Measurements from ENCODE around the gene KDM2B. TPM values are rescaled to one million over a fixed set of nuclear protein-coding genes. Genes with fewer than 3 reads are reported as not detected.

The KDM2B gene
- total and polyA plus RNA-seq, 2 experiments from 2014 or later, result 13.6 to 22.7 TPM

DNA sequence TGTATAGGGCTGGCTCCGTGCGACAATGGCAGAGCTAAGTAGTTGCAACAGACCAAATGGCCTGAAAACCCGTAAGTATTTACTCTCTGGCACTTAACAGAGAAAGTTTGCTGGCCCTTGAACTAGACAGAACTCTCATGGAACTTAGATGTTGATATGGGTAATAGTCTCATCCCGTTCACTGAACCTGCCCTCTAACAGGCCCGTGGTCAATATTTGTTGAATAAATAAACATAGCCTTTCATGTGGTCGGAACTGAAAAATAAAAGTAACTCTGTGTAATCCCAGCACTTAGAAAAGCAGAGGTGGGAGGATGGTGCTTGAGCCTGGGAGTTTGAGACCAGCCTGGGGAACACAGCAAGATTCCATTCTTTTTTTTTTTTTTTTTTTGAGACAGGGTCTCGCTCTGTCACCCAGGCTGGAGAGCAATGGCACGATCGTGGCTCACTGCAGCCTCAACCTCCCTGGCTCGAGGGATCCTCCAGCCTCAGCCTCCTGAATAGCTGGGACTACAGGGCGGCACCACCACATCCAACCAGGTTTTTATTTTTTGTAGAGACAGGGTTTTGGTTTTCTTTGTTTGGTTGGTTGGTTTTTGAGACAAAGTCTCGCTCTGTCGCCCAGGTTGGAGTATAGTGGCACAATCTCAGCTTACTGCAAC lies 29.7 kb downstream of the KDM2B start:
- TF ChIP-seq EZH2phosphoT487 (IDR thresholded peaks at IDR 0.05; ENCODE audit: low read depth, severe bottlenecking, unreplicated experiment) (no peak), EZH2 (IDR thresholded peaks at IDR 0.05; ENCODE audit: borderline replicate concordance) (no peak)
- TF ChIP-seq, protein P1, sequence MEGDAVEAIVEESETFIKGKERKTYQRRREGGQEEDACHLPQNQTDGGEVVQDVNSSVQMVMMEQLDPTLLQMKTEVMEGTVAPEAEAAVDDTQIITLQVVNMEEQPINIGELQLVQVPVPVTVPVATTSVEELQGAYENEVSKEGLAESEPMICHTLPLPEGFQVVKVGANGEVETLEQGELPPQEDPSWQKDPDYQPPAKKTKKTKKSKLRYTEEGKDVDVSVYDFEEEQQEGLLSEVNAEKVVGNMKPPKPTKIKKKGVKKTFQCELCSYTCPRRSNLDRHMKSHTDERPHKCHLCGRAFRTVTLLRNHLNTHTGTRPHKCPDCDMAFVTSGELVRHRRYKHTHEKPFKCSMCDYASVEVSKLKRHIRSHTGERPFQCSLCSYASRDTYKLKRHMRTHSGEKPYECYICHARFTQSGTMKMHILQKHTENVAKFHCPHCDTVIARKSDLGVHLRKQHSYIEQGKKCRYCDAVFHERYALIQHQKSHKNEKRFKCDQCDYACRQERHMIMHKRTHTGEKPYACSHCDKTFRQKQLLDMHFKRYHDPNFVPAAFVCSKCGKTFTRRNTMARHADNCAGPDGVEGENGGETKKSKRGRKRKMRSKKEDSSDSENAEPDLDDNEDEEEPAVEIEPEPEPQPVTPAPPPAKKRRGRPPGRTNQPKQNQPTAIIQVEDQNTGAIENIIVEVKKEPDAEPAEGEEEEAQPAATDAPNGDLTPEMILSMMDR (IDR thresholded peaks at IDR 0.05; ENCODE audit: poor library complexity), result no peak
- Histone ChIP-seq H3K9me3 (ENCODE audit: low read depth) (no peaks in the 10 kb centered on the region), H2AFZ (no peak overlapping the region), H3K4me2 (no peak overlapping the region), H3K27ac (no peak overlapping the region), H3K79me2 (no peaks in the 10 kb centered on the region), H4K20me1 (ENCODE audit: insufficient read depth, poor library complexity, severe bottlenecking) (no peaks in the 10 kb centered on the region), H3K4me1 (ENCODE audit: insufficient read depth) (no peaks in the 10 kb centered on the region), H3K9me2 (replicated peaks; ENCODE audit: insufficient read depth) (no peaks in the 10 kb centered on the region), H3K4me3 (no peak overlapping the region), H3K36me3 (replicated peaks; ENCODE audit: insufficient read depth, low read depth) (no peaks in the 10 kb centered on the region), H3K27me3 (no peaks in the 10 kb centered on the region)
- no peak for DNase-seq (ENCODE audit: low spot score)
- 74% methylated on average over 13 of the region's 13 CpGs for WGBS (ENCODE audit: low lambda C conversion rate, missing lambda C conversion rate)

DNA sequence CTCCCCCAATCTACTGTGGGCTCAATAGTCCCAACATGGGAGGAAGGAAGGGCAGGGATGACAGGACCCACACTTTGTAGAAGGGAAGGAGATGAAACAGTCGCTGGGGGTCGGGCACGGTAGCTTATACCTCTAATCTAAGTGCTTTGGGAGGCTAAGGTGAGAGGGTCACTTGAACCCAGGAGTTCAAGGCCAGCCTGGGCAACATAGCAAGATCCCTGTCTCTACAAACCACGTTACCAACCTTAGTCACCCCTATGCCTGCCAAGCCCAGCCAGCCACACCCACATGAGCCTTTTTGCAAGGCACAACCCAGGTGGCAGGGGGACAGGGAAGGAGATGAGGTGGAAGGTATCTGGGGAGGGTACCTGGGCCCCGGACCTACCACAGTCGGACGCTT lies 31.7 kb downstream of the KDM2B start:
- H3K27me3 ChIP-seq, result no peaks in the 10 kb centered on the region
- no peak overlapping the region for H3K27ac ChIP-seq
- no peaks in the 10 kb centered on the region for H3K79me2 ChIP-seq
- H3K9me2 ChIP-seq (replicated peaks; ENCODE audit: insufficient read depth), result no peaks in the 10 kb centered on the region
- no peak for DNase-seq (ENCODE audit: low spot score)
- no peak overlapping the region for H3K4me2 ChIP-seq
- no peak for TF ChIP-seq EZH2phosphoT487 (IDR thresholded peaks at IDR 0.05; ENCODE audit: low read depth, severe bottlenecking, unreplicated experiment)
- TF ChIP-seq EZH2 (IDR thresholded peaks at IDR 0.05; ENCODE audit: borderline replicate concordance), result no peak
- TF ChIP-seq, protein P1 (IDR thresholded peaks at IDR 0.05; ENCODE audit: poor library complexity), result no peak
- no peak overlapping the region for H3K4me3 ChIP-seq
- no peaks in the 10 kb centered on the region for H3K36me3 ChIP-seq (replicated peaks; ENCODE audit: insufficient read depth, low read depth)
- WGBS (ENCODE audit: low lambda C conversion rate, missing lambda C conversion rate), result 98% methylated on average over 7 of the region's 7 CpGs
- no peak overlapping the region for H2AFZ ChIP-seq
- no peaks in the 10 kb centered on the region for H3K9me3 ChIP-seq (ENCODE audit: low read depth)
- H4K20me1 ChIP-seq (ENCODE audit: insufficient read depth, poor library complexity, severe bottlenecking), result no peaks in the 10 kb centered on the region
- H3K4me1 ChIP-seq (ENCODE audit: insufficient read depth), result no peaks in the 10 kb centered on the region

DNA sequence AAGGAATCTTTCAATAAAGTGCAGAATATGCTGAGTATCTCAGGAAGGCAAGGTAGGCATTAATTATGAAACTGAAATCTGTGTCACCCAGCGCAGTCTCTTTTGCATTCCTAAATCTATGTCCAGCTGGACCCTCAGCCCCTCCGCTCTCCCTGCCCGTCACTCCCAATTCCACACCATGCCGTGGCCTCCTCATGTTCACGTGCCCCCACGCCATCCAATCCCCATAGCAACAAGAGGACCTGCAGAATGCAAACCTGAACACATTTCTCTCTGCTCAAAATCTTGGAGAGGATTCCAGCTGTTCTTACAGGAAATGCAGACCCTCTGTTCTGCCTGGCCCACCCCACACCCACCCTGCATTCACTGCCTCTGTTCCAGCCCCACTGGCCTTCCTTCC lies 35.3 kb downstream of the KDM2B start:
- 93% methylated on average over 6 of the region's 6 CpGs for WGBS (ENCODE audit: low lambda C conversion rate, missing lambda C conversion rate)
- no peaks in the 10 kb centered on the region for H3K9me3 ChIP-seq (ENCODE audit: low read depth)

More for the DNA sequence above, 35.3 kb downstream of the KDM2B start:
- no peaks in the 10 kb centered on the region for H4K20me1 ChIP-seq (ENCODE audit: insufficient read depth, poor library complexity, severe bottlenecking)
- H3K9me2 ChIP-seq (replicated peaks; ENCODE audit: insufficient read depth), result no peaks in the 10 kb centered on the region
- H3K79me2 ChIP-seq, result no peaks in the 10 kb centered on the region
- no peaks in the 10 kb centered on the region for H3K4me1 ChIP-seq (ENCODE audit: insufficient read depth)
- DNase-seq (ENCODE audit: low spot score), result no peak
- no peak overlapping the region for H2AFZ ChIP-seq
- TF ChIP-seq EZH2phosphoT487 (IDR thresholded peaks at IDR 0.05; ENCODE audit: low read depth, severe bottlenecking, unreplicated experiment) (no peak), EZH2 (IDR thresholded peaks at IDR 0.05; ENCODE audit: borderline replicate concordance) (no peak)
- TF ChIP-seq, protein P1 (IDR thresholded peaks at IDR 0.05; ENCODE audit: poor library complexity), result no peak
- H3K36me3 ChIP-seq (replicated peaks; ENCODE audit: insufficient read depth, low read depth), result no peaks in the 10 kb centered on the region
- H3K4me2 ChIP-seq, result no peak overlapping the region
- H3K27me3 ChIP-seq, result no peaks in the 10 kb centered on the region
- H3K27ac ChIP-seq, result no peak overlapping the region
- no peak overlapping the region for H3K4me3 ChIP-seq
